ENCODE measurements around the gene LRRC19. TPM values are rescaled to one million over a fixed set of nuclear protein-coding genes. Genes with fewer than 3 reads are reported as not detected.

Gene LRRC19, protein sequence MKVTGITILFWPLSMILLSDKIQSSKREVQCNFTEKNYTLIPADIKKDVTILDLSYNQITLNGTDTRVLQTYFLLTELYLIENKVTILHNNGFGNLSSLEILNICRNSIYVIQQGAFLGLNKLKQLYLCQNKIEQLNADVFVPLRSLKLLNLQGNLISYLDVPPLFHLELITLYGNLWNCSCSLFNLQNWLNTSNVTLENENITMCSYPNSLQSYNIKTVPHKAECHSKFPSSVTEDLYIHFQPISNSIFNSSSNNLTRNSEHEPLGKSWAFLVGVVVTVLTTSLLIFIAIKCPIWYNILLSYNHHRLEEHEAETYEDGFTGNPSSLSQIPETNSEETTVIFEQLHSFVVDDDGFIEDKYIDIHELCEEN
- total RNA-seq: not detected

DNA sequence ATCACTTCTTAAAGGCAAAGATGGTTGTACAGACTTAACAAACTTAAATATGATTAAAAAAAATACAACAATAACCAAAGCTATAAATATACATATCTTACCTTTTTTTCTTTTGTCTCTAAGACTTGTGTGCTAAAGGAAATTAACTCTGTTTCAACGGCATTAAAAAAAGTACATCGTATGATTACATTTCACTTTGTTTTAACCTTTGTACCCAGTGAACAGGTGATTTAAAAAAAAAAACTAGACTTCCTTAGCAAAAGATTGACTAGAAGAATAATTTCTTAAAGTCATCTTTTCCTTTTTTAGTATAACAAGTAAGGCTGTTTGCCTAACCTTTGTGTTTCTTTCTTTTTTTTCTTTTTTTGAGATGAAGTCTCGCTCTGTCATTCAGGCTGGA, at the start of gene LRRC19:
TSS of gene LRRC19 (minus strand) at position 182 of the 400 bp plus-strand sequence. CDS start 5,978 bp downstream, outside the sequence.
- Mint-ChIP-seq H3K27me3 (no peaks in the 10 kb centered on the region), H3K4me3 (no peak within 1 kb of the TSS), H3K9me3 (no peaks in the 10 kb centered on the region), H3K36me3 (ENCODE audit: low read depth) (no peaks in the 10 kb centered on the region), H3K4me1 (no peaks in the 10 kb centered on the region), H3K27ac (no peak within 1 kb of the TSS)
- ChIA-PET CTCF (interaction anchor here (0.7 kb wide), 1 partner anchor 13 kb away, joined by 3 read pairs; no protein-coding TSS in a partner anchor), POLR2A (no interaction called here)
- DNase-seq: no peak

DNA sequence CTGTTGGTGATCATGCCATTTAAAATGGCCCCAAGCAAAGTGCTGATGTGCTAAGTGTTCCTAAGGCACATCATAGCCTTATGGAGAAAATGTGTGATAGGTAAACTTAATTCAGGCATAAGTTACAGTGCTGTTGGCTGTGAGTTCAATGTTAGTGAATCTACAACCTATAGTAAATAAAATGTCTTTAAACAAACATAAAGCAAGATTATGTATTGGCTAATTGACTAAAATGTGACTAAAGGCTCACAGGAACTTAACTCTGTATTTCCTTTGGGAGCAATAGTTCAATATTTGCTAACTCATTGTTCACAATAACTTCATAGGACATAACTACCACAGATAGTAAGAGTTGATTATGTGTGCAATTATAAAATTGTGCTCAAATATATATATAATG, 49.4 kb upstream of the LRRC19 start:
- Mint-ChIP-seq H3K4me3 (no peak overlapping the region), H3K36me3 (ENCODE audit: low read depth) (no peaks in the 10 kb centered on the region), H3K27me3 (no peaks in the 10 kb centered on the region), H3K4me1 (no peaks in the 10 kb centered on the region), H3K9me3 (no peaks in the 10 kb centered on the region), H3K27ac (peak overlapping the region; percentile 14)
- POLR2A ChIA-PET: no interaction called here
- CTCF ChIA-PET: no interaction called here
- no peak for DNase-seq

DNA sequence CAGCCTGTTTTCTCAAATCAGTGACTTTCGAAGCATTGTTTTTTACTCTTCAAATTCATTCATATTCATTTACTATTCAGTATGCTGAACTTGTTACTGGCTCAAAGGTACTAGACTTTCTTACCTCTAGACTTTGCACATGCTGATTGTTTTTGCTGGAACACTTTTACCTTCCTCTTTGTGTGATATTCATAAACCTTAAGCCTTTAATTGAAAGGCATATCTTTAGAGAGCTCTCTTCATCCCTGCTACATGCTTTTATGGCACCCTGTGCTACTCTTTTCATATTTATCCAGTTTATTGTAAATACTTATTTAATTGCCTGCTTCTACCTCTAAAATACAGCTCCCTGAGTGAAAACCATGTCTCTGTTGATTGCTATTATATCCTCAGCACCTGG, 48.7 kb upstream of the LRRC19 start:
- Mint-ChIP-seq H3K4me1 (no peaks in the 10 kb centered on the region), H3K27ac (no peak overlapping the region), H3K4me3 (no peak overlapping the region), H3K27me3 (no peaks in the 10 kb centered on the region), H3K9me3 (no peaks in the 10 kb centered on the region), H3K36me3 (ENCODE audit: low read depth) (no peaks in the 10 kb centered on the region)
- no peak for DNase-seq
- CTCF ChIA-PET: no interaction called here
- POLR2A ChIA-PET: no interaction called here

DNA sequence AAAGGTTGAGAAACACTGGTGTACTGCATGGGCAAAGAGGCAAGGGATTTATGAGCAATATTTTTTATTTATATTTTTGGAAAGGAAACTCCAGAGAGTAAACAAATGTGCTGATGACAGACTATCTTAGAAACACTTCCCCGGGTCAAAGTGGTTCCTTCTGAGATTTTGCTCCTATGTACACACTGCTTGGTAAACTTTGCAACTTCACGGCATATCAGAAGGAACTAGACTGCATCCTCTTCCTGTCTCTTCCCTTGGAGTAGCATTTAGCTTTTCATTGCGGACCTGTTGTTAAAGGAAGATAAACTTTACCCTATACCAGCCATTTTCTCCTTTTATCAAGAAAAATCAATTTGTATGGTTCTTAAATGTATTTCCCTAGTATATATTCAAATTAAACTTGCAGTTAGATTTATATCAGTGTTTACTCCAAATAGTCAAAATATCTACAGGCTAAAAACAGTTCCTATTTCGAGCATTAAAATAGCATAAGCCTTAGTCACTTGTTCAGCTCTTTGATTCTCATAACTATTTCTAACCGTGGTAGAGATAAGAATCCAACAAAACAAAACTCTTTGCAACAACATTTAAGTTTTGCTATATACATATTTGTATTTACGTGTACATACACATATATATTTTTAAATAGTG, 48.0 kb upstream of the LRRC19 start:
- no peaks in the 10 kb centered on the region for H3K27me3 Mint-ChIP-seq
- ChIA-PET POLR2A (no interaction called here), CTCF (no interaction called here)
- H3K4me1 Mint-ChIP-seq: no peaks in the 10 kb centered on the region
- H3K9me3 Mint-ChIP-seq: no peaks in the 10 kb centered on the region
- H3K27ac Mint-ChIP-seq: no peak overlapping the region
- no peak overlapping the region for H3K4me3 Mint-ChIP-seq
- H3K36me3 Mint-ChIP-seq (ENCODE audit: low read depth): no peaks in the 10 kb centered on the region
- no peak for DNase-seq

DNA sequence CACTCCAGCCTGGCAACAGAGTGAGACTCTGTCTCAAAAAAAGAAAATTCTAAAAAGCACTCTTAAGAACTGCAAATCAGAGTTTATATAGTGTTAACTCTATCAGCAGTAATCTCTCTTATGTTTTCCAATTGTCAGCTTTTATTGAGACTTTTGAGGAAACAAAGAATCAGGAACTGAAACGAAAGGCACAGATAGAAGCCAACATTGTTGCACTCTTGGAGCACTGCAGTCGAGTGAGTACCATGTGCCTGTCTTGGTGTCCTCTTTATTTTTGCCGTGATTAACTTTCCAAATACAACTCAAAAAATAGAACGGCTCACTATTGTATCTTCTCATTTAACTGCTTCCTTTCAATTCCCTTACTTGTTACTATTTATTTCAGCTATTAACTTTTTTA, 41.7 kb upstream of the LRRC19 start:
- H3K4me3 Mint-ChIP-seq: no peak overlapping the region
- H3K9me3 Mint-ChIP-seq: no peaks in the 10 kb centered on the region
- ChIA-PET POLR2A (no interaction called here), CTCF (no interaction called here)
- H3K27me3 Mint-ChIP-seq: no peaks in the 10 kb centered on the region
- H3K27ac Mint-ChIP-seq: no peak overlapping the region
- H3K4me1 Mint-ChIP-seq: no peaks in the 10 kb centered on the region
- no peaks in the 10 kb centered on the region for H3K36me3 Mint-ChIP-seq (ENCODE audit: low read depth)
- no peak for DNase-seq

DNA sequence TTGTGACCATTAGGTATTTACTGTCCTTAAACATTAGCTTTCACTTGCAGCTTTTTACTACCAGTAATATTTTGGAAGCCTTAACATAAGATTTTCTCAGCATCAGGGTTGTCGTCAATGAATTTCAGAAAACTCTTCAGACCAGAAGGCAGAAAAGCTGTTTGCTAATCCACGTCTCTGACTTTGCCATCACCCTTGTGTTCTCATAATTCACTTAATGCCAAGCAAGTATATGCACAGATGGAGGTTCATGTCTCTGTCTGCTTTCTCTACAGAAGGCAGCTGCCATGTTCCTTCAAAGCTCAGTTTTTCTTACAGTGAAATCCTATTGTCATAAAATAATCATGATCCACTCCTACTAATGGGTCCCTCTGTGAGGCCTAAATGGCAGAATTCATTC, 37.7 kb upstream of the LRRC19 start:
- Mint-ChIP-seq H3K27me3 (no peaks in the 10 kb centered on the region), H3K4me3 (no peak overlapping the region), H3K36me3 (ENCODE audit: low read depth) (no peaks in the 10 kb centered on the region)

DNA sequence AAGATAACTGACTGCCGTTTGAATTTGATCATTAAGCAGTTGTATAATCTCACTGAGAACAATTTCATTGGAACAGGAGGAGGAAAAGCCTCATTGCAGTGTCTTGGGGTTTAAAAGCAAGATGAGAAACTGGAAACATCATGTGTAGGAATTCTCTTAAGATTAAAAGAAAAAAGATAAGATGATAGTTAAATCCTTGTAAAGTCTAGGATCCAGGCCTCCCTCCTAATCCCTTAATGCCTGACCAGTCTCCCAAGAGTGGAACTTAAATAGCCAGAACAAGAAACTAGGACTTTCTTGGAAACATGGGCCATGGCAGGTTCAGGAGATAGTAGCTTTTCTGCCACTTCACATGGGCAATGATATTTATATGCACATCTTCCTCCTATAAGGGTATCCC, 37.0 kb upstream of the LRRC19 start:
- Mint-ChIP-seq H3K4me1 (no peaks in the 10 kb centered on the region), H3K36me3 (ENCODE audit: low read depth) (no peaks in the 10 kb centered on the region), H3K4me3 (no peak overlapping the region), H3K27me3 (no peaks in the 10 kb centered on the region), H3K27ac (no peak overlapping the region), H3K9me3 (no peaks in the 10 kb centered on the region)
- ChIA-PET CTCF (interaction anchor here (1.1 kb wide), 1 partner anchor 846 kb away, joined by 3 read pairs; no protein-coding TSS in a partner anchor), POLR2A (no interaction called here)
- DNase-seq: no peak

More for the DNA sequence above, 37.7 kb upstream of the LRRC19 start:
- POLR2A ChIA-PET: no interaction called here
- H3K27ac Mint-ChIP-seq: no peak overlapping the region
- no peaks in the 10 kb centered on the region for H3K4me1 Mint-ChIP-seq
- no peak for DNase-seq
- H3K9me3 Mint-ChIP-seq: no peaks in the 10 kb centered on the region
- CTCF ChIA-PET: interaction anchor here (0.6 to 1.1 kb wide), 2 partner anchors 44 to 846 kb away, joined by 3 to 4 read pairs; no protein-coding TSS in a partner anchor

DNA sequence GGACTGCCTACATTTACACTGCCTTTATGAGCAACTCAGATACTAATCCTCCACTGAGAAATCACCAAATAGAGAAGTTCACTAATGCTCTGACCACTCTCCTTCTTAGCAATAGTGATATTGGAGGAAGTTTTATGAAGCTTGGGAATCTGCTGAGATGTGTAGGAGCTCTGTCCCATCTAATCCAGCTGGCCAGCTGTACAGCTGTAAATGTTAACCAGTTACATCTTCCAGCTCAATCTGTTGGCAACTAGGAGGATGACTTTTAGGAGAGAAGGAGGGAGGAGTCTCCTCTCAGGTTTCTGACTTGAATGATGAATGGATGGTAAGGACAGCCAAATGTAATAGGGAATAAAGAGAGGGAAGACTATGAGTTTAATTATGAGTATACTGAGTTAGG, 36.3 kb upstream of the LRRC19 start:
- H3K9me3 Mint-ChIP-seq: no peaks in the 10 kb centered on the region
- CTCF ChIA-PET: no interaction called here
- no peaks in the 10 kb centered on the region for H3K36me3 Mint-ChIP-seq (ENCODE audit: low read depth)
- H3K4me3 Mint-ChIP-seq: no peak overlapping the region
- H3K4me1 Mint-ChIP-seq: no peaks in the 10 kb centered on the region
- no peak for DNase-seq
- POLR2A ChIA-PET: no interaction called here
- H3K27ac Mint-ChIP-seq: no peak overlapping the region
- H3K27me3 Mint-ChIP-seq: no peaks in the 10 kb centered on the region

DNA sequence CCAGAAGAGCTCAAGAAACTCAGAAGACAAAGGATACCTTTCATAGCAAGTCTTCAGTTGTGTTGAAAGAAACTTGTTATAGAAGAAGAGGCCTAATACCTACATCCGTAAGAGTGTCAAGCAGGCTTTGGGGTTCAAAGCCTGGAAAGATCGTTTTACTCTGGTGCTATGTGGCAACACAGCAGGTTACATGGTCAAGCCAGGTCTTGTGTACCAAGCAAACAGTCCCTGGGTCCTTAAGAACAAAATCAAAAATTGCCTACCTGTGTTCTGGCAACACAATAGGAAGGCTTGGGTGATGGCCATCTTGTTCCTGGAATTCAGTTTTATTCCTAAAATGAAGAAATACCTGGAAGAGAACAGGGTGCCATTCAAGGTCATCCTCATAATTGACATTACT, 32.0 kb upstream of the LRRC19 start:
- ChIA-PET CTCF (no interaction called here), POLR2A (no interaction called here)
- H3K27me3 Mint-ChIP-seq: no peaks in the 10 kb centered on the region
- DNase-seq: no peak
- no peaks in the 10 kb centered on the region for H3K36me3 Mint-ChIP-seq (ENCODE audit: low read depth)
- H3K4me3 Mint-ChIP-seq: no peak overlapping the region
- no peak overlapping the region for H3K27ac Mint-ChIP-seq
- no peaks in the 10 kb centered on the region for H3K4me1 Mint-ChIP-seq
- no peaks in the 10 kb centered on the region for H3K9me3 Mint-ChIP-seq

DNA sequence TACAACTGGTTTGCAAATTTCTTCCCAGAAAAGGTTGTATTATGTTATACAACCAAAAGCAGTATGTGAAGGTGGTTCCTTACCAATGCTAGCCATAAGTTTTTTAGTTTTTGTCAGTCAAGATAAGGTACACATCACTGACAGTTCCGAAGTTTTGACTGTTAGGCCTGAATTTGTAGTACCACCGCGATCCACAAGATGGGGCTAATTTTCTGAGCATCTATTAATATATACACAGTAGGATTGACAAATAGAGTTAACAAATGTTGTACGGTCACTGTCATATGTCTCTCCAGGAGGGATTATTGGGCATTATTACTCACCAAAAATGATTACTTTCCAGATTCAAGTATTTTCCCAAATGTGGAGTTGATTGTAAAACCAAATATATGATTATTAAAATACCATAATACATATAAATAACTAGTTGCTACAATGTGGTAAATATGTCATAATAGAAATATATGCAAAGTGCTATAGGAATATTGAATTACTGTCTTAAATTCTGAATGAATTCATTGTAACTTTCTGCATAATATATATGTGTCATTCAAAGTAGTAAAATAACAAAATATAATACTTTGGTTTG, 28.4 kb upstream of the LRRC19 start:
- Mint-ChIP-seq H3K27me3 (no peaks in the 10 kb centered on the region), H3K4me3 (no peak overlapping the region), H3K27ac (no peak overlapping the region), H3K9me3 (no peaks in the 10 kb centered on the region), H3K36me3 (ENCODE audit: low read depth) (no peaks in the 10 kb centered on the region), H3K4me1 (no peaks in the 10 kb centered on the region)
- peak; percentile 55 for DNase-seq
- ChIA-PET CTCF (interaction anchor here (1.1 kb wide), 1 partner anchor 42 kb away, joined by 3 read pairs; no protein-coding TSS in a partner anchor), POLR2A (no interaction called here)

DNA sequence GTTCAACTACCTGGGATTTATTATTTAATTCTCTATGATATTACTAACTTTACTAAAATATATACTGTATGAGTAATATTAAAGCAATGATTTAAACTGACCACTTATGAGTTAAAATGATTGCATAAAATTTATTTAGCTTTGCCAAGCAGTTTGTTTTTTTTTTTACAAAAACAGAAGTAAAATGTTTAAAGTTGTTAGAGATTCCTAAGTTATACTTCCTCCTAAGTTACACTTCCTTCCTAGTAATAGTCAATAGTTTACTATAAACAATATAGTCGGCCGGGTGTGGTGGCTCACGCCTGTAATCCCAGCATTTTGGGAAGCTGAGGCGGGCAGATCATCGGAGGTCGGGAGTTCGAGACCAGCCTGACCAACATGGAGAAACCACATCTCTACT, 23.7 kb upstream of the LRRC19 start:
- no peak overlapping the region for H3K4me3 Mint-ChIP-seq
- ChIA-PET CTCF (no interaction called here), POLR2A (no interaction called here)

DNA sequence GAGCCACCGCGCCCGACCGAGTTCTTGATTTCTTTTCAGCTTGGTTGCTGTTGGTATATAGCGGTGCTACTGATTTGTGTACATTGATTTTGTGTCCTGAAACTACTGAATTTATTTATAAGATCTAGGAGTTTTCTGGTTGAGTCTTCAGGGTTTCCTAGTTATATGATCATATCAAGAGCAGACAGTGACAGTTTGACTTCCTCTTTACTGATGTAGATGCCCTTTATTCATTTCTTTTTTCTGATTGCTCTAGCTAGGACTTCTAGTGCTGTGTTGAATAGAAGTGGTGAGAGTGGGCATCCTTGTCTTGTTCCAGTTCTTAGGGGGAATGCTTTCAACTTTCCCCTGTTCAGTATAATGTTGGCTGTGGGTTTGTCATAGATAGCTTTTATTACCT, 17.4 kb upstream of the LRRC19 start:
- ChIA-PET POLR2A (no interaction called here), CTCF (no interaction called here)
- Mint-ChIP-seq H3K27me3 (peaks cover 1% of the 10 kb centered on the region), H3K4me3 (no peak overlapping the region), H3K9me3 (no peaks in the 10 kb centered on the region), H3K27ac (no peak overlapping the region), H3K4me1 (no peaks in the 10 kb centered on the region), H3K36me3 (ENCODE audit: low read depth) (peaks cover 16% of the 10 kb centered on the region)
- no peak for DNase-seq

More for the DNA sequence above, 23.7 kb upstream of the LRRC19 start:
- H3K27ac Mint-ChIP-seq: no peak overlapping the region
- DNase-seq: no peak
- H3K9me3 Mint-ChIP-seq: no peaks in the 10 kb centered on the region
- peaks cover 5% of the 10 kb centered on the region for H3K36me3 Mint-ChIP-seq (ENCODE audit: low read depth)
- H3K4me1 Mint-ChIP-seq: no peaks in the 10 kb centered on the region
- peaks cover 1% of the 10 kb centered on the region for H3K27me3 Mint-ChIP-seq

DNA sequence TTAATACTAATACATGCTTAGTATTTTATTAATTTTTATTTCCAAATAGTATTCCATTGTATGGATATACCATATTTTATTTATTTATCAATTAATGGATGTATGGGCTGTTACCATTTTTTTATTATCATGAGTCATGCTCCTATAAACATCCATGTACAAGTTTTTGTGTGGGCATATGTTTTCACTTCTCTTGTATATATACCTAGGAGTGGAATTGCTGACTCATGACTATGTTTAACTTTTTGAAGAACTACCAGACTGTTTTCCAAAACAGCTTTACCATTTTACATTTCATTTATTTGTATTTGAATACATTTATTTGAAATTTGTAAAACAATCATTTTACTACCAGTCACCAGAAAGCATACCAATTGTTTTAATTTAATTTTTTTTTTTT, 14.1 kb upstream of the LRRC19 start:
- CTCF ChIA-PET: interaction anchor here (1.5 kb wide), 1 partner anchor 14 kb away, joined by 3 read pairs; no protein-coding TSS in a partner anchor

More for the DNA sequence above, 14.1 kb upstream of the LRRC19 start:
- Mint-ChIP-seq H3K9me3 (no peaks in the 10 kb centered on the region), H3K27me3 (no peaks in the 10 kb centered on the region), H3K4me3 (no peak overlapping the region), H3K36me3 (ENCODE audit: low read depth) (peaks cover 15% of the 10 kb centered on the region), H3K4me1 (no peaks in the 10 kb centered on the region), H3K27ac (no peak overlapping the region)
- POLR2A ChIA-PET: no interaction called here
- no peak for DNase-seq
